Activated CD4-positive, alpha-beta T cell treated with anti-CD3 and anti-CD28 coated beads, Interleukin-2, amount 50 U/mL, for 16 hours (primary cell): ENCODE results near the gene CD27.
"Not testable (repeated sequence)": the region's sequence is repeated elsewhere in the genome, so short reads cannot be mapped to it uniquely, and the experiment has no call there.

Experiments used
- DNase-seq: peaks from one replicate; pipeline ENCODE4 v3.0.0-alpha.2; 2020

CD27 gene

DNA sequence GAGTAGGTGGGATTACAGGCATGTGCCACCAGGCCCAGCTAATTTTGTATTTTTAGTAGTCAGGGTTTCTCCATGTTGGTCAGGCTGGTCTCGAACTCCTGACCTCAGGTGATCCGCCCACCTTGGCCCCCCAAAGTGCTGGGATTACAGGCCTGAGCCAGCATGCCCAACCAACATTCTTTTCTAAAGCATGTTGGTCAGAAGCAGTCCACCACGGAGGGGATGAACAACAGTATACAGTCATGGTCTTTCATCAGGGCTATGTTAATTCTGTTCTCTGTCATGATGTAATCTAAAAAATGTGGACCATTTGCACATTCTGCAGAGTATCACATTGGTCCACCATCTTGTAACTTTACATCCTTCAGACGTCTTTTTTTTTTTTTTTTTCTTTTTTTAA is 44.7 kb downstream of the CD27 start:
- no peak for DNase-seq

DNA sequence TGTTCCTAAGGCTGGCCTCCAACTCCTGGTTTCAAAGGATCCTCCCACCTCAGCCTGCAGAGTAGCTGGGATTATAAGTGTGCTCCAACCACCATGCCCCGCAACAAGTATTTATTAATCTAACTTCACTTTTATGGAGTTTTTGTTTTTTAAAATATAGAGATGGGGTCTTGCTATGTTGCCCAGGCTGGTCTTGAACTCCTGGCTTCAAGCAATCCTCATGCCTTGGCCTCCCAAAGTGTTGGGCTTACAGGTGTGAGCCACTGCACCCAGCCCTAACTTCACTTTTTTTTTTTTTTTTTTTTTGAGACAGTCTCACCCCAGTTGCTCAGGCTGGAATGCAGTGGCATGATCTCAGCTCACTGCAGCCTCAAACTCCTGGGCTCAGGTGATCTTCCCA is 45.9 kb downstream of the CD27 start:
- not testable (repeated sequence) for DNase-seq

DNA sequence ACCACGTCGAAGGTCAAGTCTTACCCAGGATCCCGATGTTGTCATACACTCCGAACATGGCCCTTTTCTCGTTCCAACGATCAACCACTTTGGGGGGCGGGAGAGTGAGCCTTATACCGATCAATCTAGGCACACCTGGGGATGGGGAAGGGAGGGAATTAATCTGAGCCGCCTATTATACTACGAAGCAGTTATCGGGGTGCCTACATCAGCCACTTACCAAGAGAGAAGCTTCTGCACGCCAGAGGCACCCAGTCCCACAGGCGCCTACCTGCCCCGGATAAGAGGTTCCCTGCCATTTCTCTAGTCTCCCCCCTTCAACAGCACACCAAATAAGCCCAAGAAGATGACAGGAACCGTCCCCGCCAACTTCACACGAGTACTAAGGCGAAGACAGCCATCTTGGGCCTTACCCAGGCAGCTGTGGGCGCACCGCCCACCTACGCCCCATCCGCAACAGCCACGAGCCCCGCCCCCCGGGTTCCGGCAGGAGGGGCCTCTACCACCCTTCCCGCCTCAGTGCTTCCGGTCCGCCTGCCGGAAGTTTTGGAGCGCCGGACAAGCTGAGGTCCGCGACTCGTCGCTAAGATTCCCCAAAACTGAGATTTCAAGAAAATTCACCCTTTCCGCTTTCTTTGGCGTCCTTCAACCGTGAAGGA is 48.2 kb downstream of the CD27 start, which contains the start of gene MRPL51:
Gene MRPL51 (minus strand): TSS at position 425 of the 659 bp plus-strand sequence. CDS start 126 bp downstream, at position 299.
- peak; percentile 96 for DNase-seq

DNA sequence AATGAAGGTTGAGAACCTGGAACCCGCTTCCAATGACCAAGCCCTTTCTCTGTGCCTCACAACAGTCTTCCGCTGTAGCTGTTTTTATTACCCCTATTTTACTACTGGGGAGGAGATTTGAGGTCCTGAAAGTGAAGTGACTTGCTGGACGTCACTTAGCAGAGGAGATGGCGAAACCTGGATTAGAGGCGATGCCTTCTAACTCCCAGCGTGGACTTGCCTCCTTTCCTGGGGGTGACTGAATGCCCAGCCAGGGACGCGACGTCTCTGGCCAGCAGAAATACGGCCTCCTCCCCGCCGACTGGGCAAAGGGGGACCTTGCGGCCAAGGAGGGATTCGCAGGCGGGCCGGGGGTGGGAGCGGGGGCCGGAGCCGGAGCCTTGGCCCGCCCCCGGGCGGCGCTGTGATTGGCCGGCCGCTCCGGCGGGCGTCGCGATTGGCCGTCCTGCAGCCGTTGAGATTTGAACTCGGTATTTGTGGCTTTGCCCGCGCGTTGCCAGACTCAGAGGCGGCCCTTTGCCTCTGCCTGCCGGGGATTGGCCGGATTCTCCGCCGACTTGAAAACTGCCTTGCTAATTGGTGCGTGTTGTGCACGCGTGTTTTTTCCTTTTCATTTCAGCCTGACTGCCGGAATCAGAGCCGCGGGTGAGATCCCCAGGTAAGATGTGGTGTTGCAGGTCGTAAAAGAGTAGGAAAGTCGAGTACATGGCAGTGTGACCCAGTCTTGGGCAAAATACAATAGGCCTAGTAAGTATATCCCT is 48.9 kb downstream of the CD27 start, which contains the start of gene NCAPD2:
Gene NCAPD2 (plus strand): TSS at position 606 of the 761 bp plus-strand sequence. CDS start 997 bp downstream, outside the sequence.
- peak; percentile 99 for DNase-seq

DNA sequence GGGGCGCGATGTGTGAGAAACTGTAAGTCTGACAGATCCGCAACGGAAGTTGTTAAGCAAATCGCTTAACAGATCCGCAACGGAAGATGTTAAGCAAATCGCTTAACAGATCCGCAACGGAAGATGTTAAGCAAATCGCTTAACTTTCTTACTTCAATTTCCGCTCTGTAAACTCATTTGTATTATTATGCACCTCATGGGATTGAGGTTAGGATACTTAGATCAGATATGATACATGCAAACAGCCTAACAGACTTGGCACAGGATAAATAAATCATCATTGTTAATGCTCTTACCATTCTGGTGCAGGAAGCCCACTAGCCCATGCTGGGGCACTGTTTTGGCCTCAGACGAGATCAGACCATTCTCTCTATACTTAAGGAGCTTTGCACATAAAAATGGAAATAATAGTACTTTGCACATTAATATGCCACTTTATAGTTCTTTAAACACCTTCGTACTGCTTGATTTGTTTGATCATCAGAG is 49.5 kb downstream of the CD27 start:
- DNase-seq, result no peak

DNA sequence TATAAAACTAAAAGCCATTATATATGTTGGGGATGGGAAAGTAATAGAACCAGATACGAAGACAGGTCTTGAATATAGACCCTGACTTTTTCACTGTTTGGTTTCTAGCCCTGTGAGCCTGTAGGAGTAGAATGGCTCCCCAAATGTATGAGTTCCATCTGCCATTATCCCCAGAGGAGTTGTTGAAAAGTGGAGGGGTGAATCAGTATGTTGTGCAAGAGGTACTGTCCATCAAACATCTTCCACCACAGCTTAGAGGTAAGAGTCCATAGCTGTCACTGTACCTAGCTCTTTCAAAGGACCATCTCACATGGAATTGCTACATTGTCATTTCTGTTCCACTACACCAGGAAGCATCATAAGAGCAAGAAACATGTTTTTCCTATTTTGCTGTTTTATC is 50.2 kb downstream of the CD27 start:
- DNase-seq, result no peak

DNA sequence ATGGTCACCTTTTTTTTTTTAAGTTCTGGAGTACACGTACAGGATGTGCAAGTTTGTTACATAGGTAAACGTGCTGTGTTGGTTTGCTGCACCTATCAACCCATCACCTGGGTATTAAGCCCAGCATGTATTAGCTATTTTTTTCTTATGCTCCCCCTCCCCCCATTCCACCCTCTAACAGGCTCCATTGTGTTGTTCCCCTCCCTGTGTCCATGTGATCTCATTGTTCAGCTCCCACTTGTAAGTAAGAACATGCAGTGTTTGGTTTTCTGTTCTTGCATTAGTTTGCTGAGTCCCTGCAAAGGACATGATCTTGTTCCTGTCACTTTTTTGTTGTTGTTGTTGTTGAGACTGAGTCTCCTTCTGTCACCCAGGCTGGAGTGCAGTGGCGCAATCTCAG is 52.5 kb downstream of the CD27 start:
- not testable (repeated sequence) for DNase-seq

DNA sequence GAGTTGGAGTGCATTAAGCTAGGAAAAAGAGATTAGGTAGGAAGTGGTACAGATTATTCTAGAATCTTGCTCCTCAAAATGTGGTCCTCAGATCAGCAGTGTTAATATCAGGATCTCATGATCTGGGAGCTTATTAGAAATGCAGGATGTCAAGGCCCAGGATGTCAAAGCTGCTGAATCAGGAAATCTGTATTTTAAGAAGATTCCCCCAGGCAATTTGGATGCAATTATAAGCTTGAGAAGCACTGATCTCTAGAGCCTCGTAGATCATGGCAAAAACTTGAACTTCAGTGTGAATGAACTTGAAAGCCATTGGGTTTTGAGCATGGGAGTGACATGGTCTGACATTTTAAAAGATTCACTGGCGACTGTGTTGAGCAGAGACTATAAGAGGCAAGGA is 55.7 kb downstream of the CD27 start:
- no peak for DNase-seq
